GM21723 (cell line): ENCODE measurements around the gene PRB2.
"Not testable (repeated sequence)": the region's sequence is repeated elsewhere in the genome, so short reads cannot be mapped to it uniquely, and the experiment has no call there.

Experiments used
- ATAC-seq: cut with Tn5 transposase; IDR thresholded peaks from one replicate; pipeline ENCODE4 v1.9.1; 2021; ENCODE audit warnings: mild to moderate bottlenecking, moderate library complexity; ENCODE audit not compliant: unreplicated experiment

PRB2 gene

DNA sequence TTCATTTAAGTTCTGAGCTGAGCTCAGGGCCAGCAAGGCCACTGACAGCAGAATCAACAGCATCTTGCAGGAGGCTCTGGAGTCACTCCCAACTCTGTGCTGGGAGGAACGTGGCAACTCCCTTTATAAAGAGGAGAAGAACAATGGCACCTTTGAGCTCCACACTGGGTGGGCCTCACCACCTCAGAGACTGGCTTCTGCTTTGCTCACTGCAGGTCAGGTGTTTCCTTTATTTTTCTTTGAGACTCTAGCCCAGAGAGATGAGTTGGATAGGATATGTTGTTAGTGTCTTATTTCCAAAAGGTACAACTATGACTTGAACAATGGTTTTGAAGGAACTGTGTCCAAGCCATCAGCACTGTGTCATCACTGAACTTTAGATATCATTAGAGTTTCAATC is at the start of gene PRB2:
Gene PRB2 (minus strand): TSS at position 101 of the 400 bp plus-strand sequence. CDS start 38 bp downstream, at position 63.
- ATAC-seq: not testable (repeated sequence)

DNA sequence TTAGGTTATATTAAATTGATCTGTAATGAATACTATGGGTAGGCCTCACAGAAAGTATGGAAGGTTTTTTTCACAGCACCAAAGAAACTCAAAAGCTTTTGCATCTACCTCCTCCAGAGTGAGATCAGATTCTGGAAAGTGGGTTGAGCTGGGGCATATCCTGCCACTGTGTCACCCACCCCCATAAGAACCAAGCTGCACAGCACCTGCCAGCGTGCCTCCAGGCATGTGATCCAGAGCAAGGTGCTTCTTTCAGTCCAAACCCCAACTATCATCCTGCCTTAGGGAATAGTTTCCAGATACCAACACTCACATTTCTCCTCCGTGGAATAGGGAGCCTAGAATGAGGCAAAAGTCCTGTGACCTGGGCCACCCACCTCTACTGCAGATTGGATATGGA is 42.6 kb upstream of the PRB2 start:
- ATAC-seq: no peak

DNA sequence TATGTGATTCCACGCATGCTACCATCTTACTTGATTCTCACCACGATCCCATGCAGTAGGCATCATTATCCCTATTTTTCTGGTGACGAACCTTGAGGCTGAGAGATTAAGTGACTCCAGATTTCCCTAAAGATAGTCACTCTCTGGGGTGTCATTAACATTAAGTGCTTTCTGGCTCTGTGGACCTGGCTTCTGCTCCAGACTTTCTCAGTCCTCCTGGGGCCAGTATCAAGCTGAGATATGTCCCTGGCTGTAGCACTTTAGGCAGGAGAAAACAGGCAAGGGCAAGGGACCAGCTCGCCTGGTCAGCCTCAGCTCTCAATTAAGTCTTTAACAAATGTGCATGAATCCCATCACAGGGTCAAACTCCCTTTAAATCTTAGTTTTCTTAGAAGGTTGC is 38.3 kb upstream of the PRB2 start:
- no peak for ATAC-seq

DNA sequence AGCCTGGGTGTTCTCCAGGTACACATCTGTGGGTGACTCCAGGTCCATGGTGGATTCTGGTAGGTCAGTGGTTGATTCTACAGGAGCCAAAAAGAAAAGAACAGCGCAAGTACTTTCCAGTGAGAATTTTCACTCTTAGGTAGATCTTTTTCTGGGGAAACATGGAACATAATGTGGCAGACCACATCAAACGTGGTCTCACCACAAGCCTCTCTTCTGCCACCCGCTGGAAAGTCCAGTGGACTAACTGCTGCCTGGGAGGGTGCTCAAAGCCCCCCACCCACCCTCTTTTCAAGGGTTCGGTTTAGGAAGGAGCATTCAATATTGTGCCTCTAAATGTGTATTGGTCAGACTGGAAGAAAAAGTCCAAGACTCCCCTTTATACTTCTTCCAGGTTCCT is 36.1 kb upstream of the PRB2 start:
- no peak for ATAC-seq

DNA sequence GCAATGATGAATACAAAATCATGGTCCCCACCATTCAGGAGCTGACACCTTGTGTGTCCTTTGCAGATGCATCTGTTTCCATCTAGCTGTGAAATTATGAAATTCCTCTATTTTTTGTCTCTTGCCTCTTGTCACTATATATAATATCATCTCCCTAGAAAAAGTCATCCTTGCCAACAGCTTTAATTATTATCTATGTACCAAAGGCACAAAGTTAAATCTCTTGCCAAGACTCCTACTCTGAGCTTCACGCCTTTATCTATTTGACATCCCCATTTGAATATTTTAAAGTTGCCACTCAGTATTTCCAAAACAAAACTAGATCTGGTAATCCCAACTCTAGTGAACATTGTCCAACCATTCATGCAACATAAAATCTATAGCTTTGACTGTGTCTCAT is 32.0 kb upstream of the PRB2 start:
- no peak for ATAC-seq

DNA sequence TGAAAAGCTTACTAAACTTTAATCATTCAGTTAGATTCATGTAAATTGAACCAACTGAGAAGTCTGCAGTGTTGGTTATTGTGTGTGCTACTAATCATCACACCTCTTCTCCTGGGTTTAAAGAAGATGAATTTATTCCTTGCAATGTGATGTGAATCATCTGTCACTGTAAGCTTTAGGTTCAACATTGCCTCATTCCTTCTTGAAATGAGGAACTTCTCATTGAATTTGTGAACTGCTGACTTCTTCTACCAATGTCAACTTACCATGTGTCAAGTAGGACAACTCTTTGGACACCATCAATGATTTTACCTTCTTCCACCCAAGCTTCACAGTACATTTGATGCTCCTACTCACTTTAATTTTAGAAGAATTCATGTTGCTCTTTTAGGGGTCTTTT is 17.4 kb upstream of the PRB2 start:
- no peak for ATAC-seq

DNA sequence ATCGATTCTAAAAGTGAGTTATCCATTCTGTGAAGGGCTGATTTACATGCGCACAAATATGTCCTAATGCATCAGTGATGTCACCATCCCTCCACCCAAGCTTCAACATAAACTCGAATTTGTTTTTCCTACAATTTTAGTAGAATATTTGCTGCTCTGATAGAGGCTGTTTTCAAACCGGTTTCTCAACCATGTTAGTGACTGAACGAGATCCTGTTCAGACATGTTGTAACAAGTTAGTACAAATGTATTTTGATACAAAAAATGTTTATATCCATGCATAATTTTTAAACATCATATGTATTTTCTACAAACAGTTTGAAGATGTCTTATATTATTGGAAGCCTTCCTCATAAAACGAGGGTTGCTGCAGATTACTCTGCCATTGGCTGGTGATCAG is 12.7 kb upstream of the PRB2 start:
- ATAC-seq: no peak

DNA sequence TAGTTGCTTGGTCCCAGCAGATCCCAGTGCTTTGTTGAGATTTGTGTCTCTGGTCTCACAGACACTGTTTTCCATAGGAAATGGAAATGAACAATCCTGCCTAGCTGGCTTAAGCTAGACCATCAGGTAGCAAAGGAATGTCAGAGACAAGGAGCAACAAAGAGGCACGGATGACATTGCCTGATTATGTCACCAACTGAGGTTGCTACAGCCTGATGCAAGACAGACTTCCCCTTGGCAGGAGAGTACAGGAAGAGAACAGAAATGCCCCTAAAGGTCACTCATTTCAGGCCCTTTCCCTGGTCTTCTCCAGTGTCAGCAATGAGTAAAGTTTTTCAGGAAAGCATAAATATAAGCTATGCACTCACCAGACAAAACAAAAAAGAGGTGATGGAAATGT is 2.0 kb upstream of the PRB2 start:
- ATAC-seq: no peak

DNA sequence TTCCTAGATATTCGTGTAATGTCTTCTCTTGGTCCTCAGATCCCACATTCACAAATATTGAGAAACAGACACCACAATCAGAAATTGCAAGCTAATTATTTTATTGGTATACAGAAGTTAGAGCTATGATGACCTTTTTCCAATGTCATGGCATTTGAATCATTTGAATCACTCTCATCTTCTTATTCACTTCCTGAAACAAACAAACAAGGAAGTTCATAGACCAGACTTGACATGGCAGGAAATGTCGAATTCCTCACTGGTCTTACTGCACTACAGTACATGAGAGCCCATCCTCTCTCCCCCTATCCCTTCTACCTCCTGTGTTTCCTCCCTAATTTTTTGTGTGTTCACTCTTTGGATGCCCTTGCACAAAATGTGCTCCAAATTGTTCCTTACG is 3.9 kb downstream of the PRB2 start:
- not testable (repeated sequence) for ATAC-seq

DNA sequence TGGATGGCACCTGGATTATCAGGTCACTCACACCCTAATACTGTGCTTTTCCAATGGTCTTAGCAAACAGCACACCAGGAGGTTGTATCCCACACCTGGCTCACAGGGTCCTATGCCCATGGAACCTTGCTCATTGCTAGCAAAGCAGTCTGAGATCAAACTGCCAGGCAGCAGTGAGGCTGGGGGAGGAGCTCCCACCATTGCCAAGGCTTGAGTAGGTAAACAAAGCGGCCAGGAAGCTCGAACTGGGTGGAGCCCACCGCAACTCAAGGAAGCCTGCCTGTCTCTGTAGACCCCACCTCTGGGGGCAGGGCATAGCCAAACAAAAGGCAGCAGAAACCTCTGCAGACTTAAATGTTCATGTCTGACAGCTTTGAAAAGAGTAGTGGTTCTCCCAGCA is 17.9 kb downstream of the PRB2 start:
- ATAC-seq: not testable (repeated sequence)

DNA sequence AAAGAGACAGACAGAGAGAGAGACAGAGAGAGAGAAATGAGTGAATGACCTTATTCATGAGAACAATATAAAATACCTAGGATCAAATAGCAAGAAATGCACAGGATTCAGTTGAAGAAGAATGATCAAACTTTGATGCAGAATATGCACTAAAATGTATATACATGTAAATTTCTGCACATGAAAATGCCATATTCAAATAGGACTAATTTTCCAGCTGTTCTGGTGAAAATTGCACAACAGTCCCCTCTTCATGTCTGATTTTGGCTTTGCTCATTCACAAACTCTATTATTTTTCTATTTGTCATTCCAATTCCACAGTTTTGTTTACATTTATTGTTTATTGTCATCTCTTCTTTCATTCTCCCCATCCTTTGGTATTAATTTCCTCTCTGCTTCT is 34.2 kb downstream of the PRB2 start:
- no peak for ATAC-seq

DNA sequence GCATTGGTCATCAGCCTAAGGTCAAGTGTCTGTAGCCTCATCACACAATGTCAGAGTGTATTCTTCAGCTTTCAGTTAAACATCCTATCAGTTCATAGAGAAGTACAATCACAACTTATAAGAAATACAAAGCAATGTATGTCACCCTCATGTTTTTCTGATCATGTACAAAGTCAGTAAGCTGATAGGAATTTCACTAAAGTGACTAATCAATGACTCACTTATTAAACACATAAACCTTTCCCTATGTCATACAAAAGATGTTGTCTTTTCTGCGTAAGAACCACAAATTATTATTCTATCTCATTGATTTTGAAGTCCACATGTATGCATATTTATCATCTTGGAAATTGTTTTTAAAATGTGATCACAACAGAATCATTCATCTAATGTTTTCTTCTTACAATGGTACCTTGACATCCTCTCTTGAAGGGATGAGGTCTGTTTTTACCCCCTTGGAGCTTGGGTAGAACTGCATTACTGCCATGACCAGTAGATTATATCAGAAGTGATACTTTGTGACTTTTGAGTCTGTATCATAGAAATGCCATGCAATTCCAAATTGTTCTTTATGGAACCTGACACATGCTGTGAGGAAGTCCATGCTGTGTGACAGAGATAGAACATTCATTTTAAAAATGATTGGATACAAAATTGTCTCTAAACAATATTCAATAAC is 35.0 kb downstream of the PRB2 start:
- ATAC-seq: not testable (repeated sequence)

DNA sequence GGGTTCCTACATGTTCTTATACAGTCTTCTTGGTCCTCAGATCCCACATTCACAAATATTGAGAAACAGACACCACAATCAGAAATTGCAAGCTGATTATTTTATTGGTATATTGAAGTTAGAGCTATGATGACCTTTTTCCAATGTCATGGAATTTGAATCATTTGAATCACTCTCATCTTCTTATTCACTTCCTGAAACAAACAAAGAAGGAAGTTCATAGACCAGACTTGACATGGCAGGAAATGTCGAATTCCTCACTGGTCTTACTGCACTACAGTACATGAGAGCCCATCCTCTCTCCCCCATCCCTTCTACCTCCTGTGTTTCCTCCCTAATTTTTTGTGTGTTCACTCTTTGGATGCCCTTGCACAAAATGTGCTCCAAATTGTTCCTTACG is 43.6 kb downstream of the PRB2 start:
- ATAC-seq: not testable (repeated sequence)

DNA sequence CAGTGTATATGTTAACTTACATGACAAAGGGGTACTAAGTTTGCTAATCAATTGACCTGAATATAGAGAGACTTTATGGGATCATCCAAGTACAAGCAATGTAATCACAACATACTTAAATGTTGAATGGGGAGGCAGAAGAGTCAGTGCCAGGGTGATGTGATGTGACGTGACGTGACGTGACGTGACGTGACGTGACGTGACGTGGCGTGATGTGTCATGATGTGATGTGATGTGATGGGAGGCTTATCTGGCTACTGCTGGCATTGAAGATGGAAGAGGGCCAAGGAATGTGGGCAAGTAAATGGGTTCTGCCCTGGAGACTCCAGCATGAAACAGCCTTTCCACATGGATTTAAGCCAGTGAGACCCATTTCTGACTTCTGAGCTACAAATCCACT is 46.9 kb downstream of the PRB2 start:
- no peak for ATAC-seq

DNA sequence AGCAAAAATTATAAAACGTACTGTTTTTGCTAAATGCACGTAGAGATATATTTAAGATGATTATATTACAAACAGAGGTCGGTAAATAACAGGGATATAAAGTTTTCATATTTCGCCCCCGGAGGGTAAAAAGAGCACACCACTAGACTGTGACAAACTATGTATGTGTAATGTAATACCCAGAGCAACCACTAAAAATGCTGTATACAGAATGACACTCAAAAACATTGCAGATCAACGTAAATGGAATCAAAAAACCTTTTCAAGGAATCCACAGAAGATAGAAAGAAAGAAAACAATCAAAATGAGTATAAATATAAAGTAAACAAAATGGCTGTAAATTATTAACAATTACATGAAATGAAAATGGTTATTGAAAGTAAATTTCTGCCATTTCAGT is 47.6 kb downstream of the PRB2 start:
- no peak for ATAC-seq

DNA sequence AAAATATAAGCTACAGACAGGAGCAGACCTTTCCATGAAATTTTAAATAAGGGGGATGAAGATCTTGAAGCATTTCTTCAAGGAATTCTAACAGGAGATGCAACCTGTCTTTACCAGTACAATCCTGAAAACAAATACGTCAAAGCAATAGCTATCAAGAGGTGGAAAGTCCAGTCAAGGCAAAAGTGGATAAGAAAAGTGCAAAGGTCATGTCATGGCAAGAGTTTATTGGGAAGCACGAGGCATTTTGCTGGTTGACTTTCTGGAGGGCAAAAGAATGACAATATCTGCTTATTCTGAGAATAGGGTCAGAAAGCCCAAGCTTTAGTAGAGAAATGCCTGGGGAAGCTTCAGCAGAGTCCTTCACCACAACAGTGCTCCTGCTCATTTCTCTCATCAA is 50.9 kb downstream of the PRB2 start:
- ATAC-seq: no peak
